Naive thymus-derived CD8-positive, alpha-beta T cell (primary cell): ENCODE measurements around the gene GDI1. TPM values are rescaled to one million over a fixed set of nuclear protein-coding genes. Genes with fewer than 3 reads are reported as not detected.
"Not testable (repeated sequence)": the region's sequence is repeated elsewhere in the genome, so short reads cannot be mapped to it uniquely, and the experiment has no call there.

Experiments
- ATAC-seq, 2 donors: fragments of 150-1000 bp; cut with Tn5 transposase in 1 of 2; sonication (Bioruptor Pico), chemical (Tn5 transposase) in 1 of 2; 1 replicate in 1 of 2; 2 replicates in 1 of 2; pipeline ENCODE4 v1.10.0; 2021; ENCODE audit warnings: mild to moderate bottlenecking in 2 of 2, moderate library complexity in 2 of 2
- POLR2A ChIA-PET: fragments of 350-600 bp; sonication (Branson Sonifier 250); formaldehyde crosslinking; loops from one replicate; lab custom pipeline; 2021; ENCODE audit warnings: antibody characterized with exemption; lab: Charles Lee
- DNase-seq, 10 donors: peaks; one replicate each; pipeline versions ENCODE4 v3.0.0 to v3.0.0-alpha.2; 2020 to 2022
- H3K27ac Mint-ChIP-seq, 10 donors: one replicate each; pipeline ENCODE4 v1.8.0; 2020 to 2022; ENCODE audit warnings: mild to moderate bottlenecking in 10 of 10, mixed read lengths in 10 of 10, moderate library complexity in 4 of 10, inconsistent platforms in 1 of 10
- H3K27me3 Mint-ChIP-seq, 5 donors: one replicate each; pipeline ENCODE4 v1.8.0; 2021 to 2022; ENCODE audit warnings: mixed read lengths in 5 of 5
- H3K36me3 Mint-ChIP-seq, 3 donors: one replicate each; pipeline ENCODE4 v1.8.0; 2020 to 2022; ENCODE audit warnings: mixed read lengths in 3 of 3, mild to moderate bottlenecking in 2 of 3, inconsistent platforms in 1 of 3
- H3K4me1 Mint-ChIP-seq, 4 donors: one replicate each; pipeline ENCODE4 v1.8.0; 2021 to 2022; ENCODE audit warnings: mixed read lengths in 4 of 4
- H3K4me3 Mint-ChIP-seq, 10 donors: one replicate each; pipeline ENCODE4 v1.8.0; 2020 to 2022; ENCODE audit warnings: mild to moderate bottlenecking in 10 of 10, mixed read lengths in 10 of 10, moderate library complexity in 6 of 10, inconsistent platforms in 1 of 10
- H3K9me3 Mint-ChIP-seq, 9 donors: one replicate each; pipeline ENCODE4 v1.8.0; 2020 to 2022; ENCODE audit warnings: mixed read lengths in 9 of 9, mild to moderate bottlenecking in 3 of 9, inconsistent platforms in 1 of 9, moderate library complexity in 1 of 9
- polyA plus RNA-seq, 3 donors: library from polyadenylated mRNA; unstranded; fragments of 300-500 nt; fragmentation: Illumina TruSeq; gene quantifications; one replicate each; pipeline ENCODE4 v1.2.3, GENCODE V29; 2021
- total RNA-seq, 8 experiments: library from RNA in 2 of 8; stranded (reverse) in 2 of 8; gene quantifications; one replicate each; pipeline ENCODE4 v1.2.3 and lab custom pipeline; 2021 to 2026

GDI1 gene
- total RNA-seq, result 100 to 1,000 TPM; 169 to 185 TPM
- polyA plus RNA-seq, result 10 to 100 TPM; 18.3 to 32.1 (median 21.0) TPM
- total RNA-seq (lab: John Stamatoyannopoulos, UW), result 76.0 to 122 (median 91.5) reads per million in 6 experiments

- Mint-ChIP-seq H3K27me3 (no peaks in the 10 kb centered on the region), H3K36me3 (peaks cover 0 to 14% (median 0%) of the 10 kb centered on the region in 3 donors), H3K4me1 (peaks cover 4 to 33% (median 28%) of the 10 kb centered on the region in 4 donors), H3K9me3 (no peaks in the 10 kb centered on the region), H3K4me3 (peak within 1 kb of the TSS; percentile 78 to 91 (median 82)), H3K27ac (peak within 1 kb of the TSS; percentile 81 to 96 (median 90))
- POLR2A ChIA-PET, result interaction anchor here (0.5 kb wide), 1 partner anchor 91 kb away, joined by 3 read pairs; no protein-coding TSS in a partner anchor
- DNase-seq (peak; percentile 23 to 78 (median 57)), ATAC-seq (peak; percentile 60 to 72)
Observed at GRCh38 chrX:154436983-154437752, at the start of gene GDI1. GDI1 (plus strand) TSS chrX:154437154; CDS start chrX:154437255, 101 bp downstream.

DNA sequence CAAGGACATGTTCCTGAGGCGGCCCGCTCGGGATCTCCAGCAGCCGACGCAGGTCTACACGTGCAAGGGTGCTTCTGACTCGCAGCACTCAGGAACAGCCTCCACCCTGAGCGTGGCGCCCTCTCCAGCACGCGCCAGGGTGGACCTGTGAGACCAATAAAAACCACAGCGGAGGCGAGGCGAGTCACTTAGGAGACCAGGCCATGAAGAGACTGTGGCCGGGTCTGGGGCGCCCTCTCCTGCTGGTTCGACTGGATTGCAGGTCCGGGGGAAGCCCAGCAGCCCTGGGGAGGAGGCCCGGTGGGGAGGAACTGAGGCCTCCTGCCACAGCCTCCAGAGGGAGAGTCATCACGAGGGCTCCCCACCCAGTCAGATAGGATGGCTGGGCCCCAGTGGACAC lies 48.9 kb upstream of the GDI1 start:
- H3K4me1 Mint-ChIP-seq, DNase-seq, POLR2A ChIA-PET, H3K4me3 Mint-ChIP-seq, H3K27me3 Mint-ChIP-seq, H3K36me3 Mint-ChIP-seq, H3K9me3 Mint-ChIP-seq, H3K27ac Mint-ChIP-seq: not testable (repeated sequence)
- peak; percentile 13 to 23 for ATAC-seq

DNA sequence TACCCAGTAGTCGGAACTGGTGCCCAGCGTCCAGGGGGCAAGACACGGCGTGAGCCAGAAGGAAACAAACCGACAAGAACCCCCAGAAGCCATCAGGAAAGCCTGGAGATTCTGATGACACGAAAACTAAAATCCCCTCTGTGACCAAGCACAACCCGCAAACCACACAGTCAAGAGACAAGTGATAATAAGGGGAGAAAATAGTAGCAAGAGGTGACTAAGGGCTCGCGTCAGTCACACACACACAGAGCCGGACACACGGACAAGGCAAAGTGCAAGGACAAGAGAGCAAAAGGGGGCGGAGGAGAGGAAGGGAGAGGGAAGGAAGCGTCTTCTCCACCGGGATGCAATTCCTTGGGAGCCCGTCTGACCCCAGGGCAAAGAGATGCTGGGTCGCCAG lies 48.3 kb upstream of the GDI1 start:
- DNase-seq, POLR2A ChIA-PET, H3K9me3 Mint-ChIP-seq, H3K27ac Mint-ChIP-seq, H3K27me3 Mint-ChIP-seq, H3K4me3 Mint-ChIP-seq, H3K4me1 Mint-ChIP-seq, H3K36me3 Mint-ChIP-seq: not testable (repeated sequence)
- ATAC-seq, result peak in 1 of 2 donors; percentile 6

- H3K9me3 Mint-ChIP-seq, H3K4me1 Mint-ChIP-seq, POLR2A ChIA-PET, H3K4me3 Mint-ChIP-seq, H3K27me3 Mint-ChIP-seq, H3K36me3 Mint-ChIP-seq, H3K27ac Mint-ChIP-seq: not testable (repeated sequence)
- DNase-seq, result peak in 3 of 10 donors; percentile 57 to 61 (median 61)
- peak; percentile 71 to 78 for ATAC-seq
Observed at GRCh38 chrX:154389812-154390747, 46.9 kb upstream of the GDI1 start.

DNA sequence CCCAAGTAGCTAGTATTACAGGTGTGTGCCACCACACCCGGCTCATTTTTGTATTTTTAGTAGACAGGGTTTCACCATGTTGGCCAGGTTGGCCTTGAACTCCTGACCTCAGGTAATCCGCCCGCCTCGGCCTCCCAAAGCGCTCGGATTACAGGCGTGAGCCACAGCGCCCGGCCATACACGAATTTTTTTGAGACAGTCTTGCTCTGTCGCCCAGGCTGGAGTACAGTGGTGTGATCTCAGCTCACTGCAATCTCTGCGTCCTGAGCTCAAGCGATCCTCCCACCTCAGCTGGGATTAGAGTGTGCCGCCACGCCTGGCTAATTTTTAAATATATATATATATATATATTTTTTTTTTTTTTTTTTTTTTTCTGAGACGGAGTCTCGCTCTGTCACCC lies 40.6 kb upstream of the GDI1 start:
- not testable (repeated sequence) for ATAC-seq, DNase-seq, H3K9me3 Mint-ChIP-seq, H3K27me3 Mint-ChIP-seq
- Mint-ChIP-seq H3K27ac (peak overlapping the region in 1 of 10 donors; percentile 100), H3K4me3 (peak overlapping the region in 7 of 10 donors; percentile 14 to 99 (median 94)), H3K4me1 (peaks cover 10 to 28% (median 21%) of the 10 kb centered on the region in 4 donors), H3K36me3 (peaks cover 13 to 25% (median 16%) of the 10 kb centered on the region in 3 donors)
- POLR2A ChIA-PET, result interaction anchor here (0.6 to 5.4 kb wide), 6 partner anchors 23 to 152 kb away, joined by 3 to 102 read pairs (median 3); partner anchors contain the start of genes SLC10A3 and UBL4A

- peak; percentile 11 to 32 for ATAC-seq
- Mint-ChIP-seq H3K9me3 (no peaks in the 10 kb centered on the region), H3K4me3 (peak overlapping the region; percentile 94 to 100 (median 96)), H3K4me1 (peaks cover 10 to 30% (median 21%) of the 10 kb centered on the region in 4 donors), H3K27ac (peak overlapping the region; percentile 97 to 100 (median 99)), H3K36me3 (peaks cover 13 to 26% (median 16%) of the 10 kb centered on the region in 3 donors), H3K27me3 (no peaks in the 10 kb centered on the region)
- DNase-seq, result peak in 6 of 10 donors; percentile 26 to 70 (median 37)
- POLR2A ChIA-PET, result interaction anchor here (0.5 to 6.0 kb wide), 34 partner anchors 11 to 470 kb away, joined by 3 to 102 read pairs (median 5); partner anchors contain the start of genes ATP6AP1, DNASE1L1, EMD and FAM3A
Observed at GRCh38 chrX:154396973-154397887, 39.7 kb upstream of the GDI1 start.

DNA sequence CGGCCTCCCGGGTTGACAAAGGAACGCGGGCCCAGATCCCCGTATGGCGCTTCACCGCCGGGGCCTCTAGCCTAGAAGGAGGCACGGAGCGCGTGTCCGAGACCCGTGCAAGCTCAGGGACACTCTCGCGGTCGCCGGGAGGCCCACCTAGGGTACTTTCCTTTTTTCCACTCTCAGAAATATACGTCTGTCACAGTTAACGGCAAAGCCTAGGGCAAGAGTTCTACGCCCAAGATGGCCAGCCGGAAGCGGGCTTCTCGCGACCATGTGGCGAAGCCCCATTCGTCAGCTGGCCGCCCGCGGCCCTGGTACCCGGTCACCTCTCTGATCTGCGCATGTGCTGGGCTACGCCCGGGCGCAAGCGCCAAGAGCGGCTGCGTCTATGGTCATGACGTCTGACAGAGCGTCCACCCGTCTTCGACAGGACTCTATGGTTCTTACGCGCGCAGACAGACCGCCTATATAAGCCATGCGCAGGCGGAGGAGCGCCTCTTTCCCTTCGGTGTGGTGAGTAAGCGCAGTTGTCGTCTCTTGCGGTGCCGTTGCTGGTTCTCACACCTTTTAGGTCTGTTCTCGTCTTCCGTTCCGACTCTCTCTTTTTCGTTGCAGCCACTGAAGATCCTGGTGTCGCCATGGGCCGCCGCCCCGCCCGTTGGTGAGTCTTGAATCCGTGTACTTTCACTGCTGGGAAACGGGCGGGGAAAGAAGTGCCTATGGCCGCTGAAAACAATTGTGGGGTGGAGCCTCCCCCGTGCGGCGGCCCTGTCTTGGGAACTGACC lies 38.9 kb upstream of the GDI1 start, which contains the start of gene RPL10:
Gene RPL10 (plus strand): TSS at position 490 of the 780 bp plus-strand sequence. CDS start 143 bp downstream, at position 633.
- peak; percentile 64 to 96 (median 87) for DNase-seq
- H3K36me3 Mint-ChIP-seq, result peaks cover 13 to 26% (median 16%) of the 10 kb centered on the region in 3 donors
- H3K4me3 Mint-ChIP-seq, result peak within 1 kb of the TSS; percentile 94 to 100 (median 96)
- peaks cover 10 to 32% (median 22%) of the 10 kb centered on the region in 4 donors for H3K4me1 Mint-ChIP-seq
- POLR2A ChIA-PET, result interaction anchor here (0.7 to 6.0 kb wide), 36 partner anchors 13 to 471 kb away, joined by 3 to 102 read pairs (median 5); partner anchors contain the start of genes ATP6AP1, DNASE1L1, EMD and FAM3A
- peak within 1 kb of the TSS; percentile 97 to 100 (median 99) for H3K27ac Mint-ChIP-seq
- ATAC-seq, result peak; percentile 75 to 82
- H3K9me3 Mint-ChIP-seq, result no peaks in the 10 kb centered on the region
- H3K27me3 Mint-ChIP-seq, result no peaks in the 10 kb centered on the region

- H3K4me1 Mint-ChIP-seq, result peaks cover 10 to 32% (median 22%) of the 10 kb centered on the region in 4 donors
- no peaks in the 10 kb centered on the region for H3K9me3 Mint-ChIP-seq
- ATAC-seq (peak; percentile 46 to 54), DNase-seq (peak; percentile 69 to 91 (median 80))
- peak overlapping the region; percentile 94 to 100 (median 96) for H3K4me3 Mint-ChIP-seq
- peak overlapping the region; percentile 97 to 100 (median 99) for H3K27ac Mint-ChIP-seq
- peaks cover 13 to 26% (median 16%) of the 10 kb centered on the region in 3 donors for H3K36me3 Mint-ChIP-seq
- POLR2A ChIA-PET, result interaction anchor here (0.6 to 6.0 kb wide), 36 partner anchors 12 to 429 kb away, joined by 3 to 102 read pairs (median 6); partner anchors contain the start of genes ATP6AP1, DNASE1L1, EMD and FAM3A
- no peaks in the 10 kb centered on the region for H3K27me3 Mint-ChIP-seq
Observed at GRCh38 chrX:154398668-154399526, 38.1 kb upstream of the GDI1 start.

DNA sequence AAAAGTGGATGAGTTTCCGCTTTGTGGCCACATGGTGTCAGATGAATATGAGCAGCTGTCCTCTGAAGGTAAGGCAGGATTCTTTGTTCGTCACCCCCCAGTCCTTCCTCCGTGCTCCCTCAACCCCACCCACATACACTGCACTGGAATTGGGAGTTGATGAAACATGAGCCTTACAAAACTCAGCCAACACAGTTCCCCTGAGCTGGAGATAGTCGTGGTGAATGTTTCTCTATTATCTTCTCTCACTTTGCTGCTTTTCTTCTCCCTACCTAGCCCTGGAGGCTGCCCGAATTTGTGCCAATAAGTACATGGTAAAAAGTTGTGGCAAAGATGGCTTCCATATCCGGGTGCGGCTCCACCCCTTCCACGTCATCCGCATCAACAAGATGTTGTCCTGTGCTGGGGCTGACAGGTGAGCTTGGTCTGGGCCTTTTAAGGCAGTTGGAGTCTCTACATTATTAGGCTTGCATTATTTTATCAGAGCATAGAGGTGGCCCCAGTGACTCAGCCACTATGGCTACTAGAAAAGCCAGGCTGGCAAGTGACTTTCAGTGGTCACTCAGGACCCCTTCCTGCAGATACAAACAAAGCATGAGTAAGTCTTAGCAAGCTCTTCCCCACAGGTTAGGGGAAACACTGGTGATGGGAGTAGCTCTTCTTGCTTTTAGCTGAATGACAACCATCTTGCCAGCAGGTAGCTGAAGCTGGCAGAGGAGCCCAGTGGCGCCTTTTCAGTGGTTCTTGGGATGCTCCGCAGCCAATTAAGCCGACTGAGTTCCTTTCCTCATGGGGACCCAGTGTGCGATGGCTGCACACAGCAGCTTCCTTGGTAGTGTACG lies 37.2 kb upstream of the GDI1 start:
- POLR2A ChIA-PET, result interaction anchor here (0.8 to 6.0 kb wide), 13 partner anchors 11 to 143 kb away, joined by 3 to 102 read pairs (median 15); partner anchors contain the start of genes ATP6AP1, DNASE1L1, FAM3A and FLNA
- Mint-ChIP-seq H3K9me3 (no peaks in the 10 kb centered on the region), H3K27me3 (no peaks in the 10 kb centered on the region), H3K27ac (peak overlapping the region; percentile 97 to 100 (median 99)), H3K36me3 (peaks cover 13 to 28% (median 16%) of the 10 kb centered on the region in 3 donors), H3K4me1 (peaks cover 10 to 32% (median 22%) of the 10 kb centered on the region in 4 donors), H3K4me3 (peak overlapping the region; percentile 94 to 100 (median 96))
- ATAC-seq, result no peak
- DNase-seq, result peak in 5 of 10 donors; percentile 24 to 40 (median 34)
